ENCODE data around the gene GLIPR2.

GLIPR2 gene

GRCh38 chr9:36190388-36191289, 54.1 kb downstream of the GLIPR2 start, which contains the start of gene CLTA:
Gene CLTA (plus strand): TSS chr9:36190921. CDS start chr9:36191057, 136 bp downstream.
- DNase-seq (ENCODE audit: insufficient read length, low spot score): peak; percentile 99

GRCh38 chr9:36191290-36191645, 54.7 kb downstream of the GLIPR2 start:
- FAIRE-seq (no peak), DNase-seq (ENCODE audit: insufficient read length, low spot score) (no peak)

More at GRCh38 chr9:36190388-36191289, 54.1 kb downstream of the GLIPR2 start, which contains the start of gene CLTA:
- peak; percentile 93 for FAIRE-seq

GRCh38 chr9:36191686-36192085, 55.2 kb downstream of the GLIPR2 start:
- FAIRE-seq: no peak
- DNase-seq (ENCODE audit: insufficient read length, low spot score): no peak

GRCh38 chr9:36192196-36192595, 55.7 kb downstream of the GLIPR2 start:
- FAIRE-seq (no peak), DNase-seq (ENCODE audit: insufficient read length, low spot score) (no peak)

GRCh38 chr9:36193023-36193422, 56.5 kb downstream of the GLIPR2 start:
- FAIRE-seq (no peak), DNase-seq (ENCODE audit: insufficient read length, low spot score) (no peak)

- DNase-seq (ENCODE audit: insufficient read length, low spot score): no peak
- no peak for FAIRE-seq
Measured at GRCh38 chr9:36194326-36195000, 57.9 kb downstream of the GLIPR2 start.

- DNase-seq (ENCODE audit: insufficient read length, low spot score) (no peak), FAIRE-seq (peak; percentile 38)
Measured at GRCh38 chr9:36204906-36205547, 68.5 kb downstream of the GLIPR2 start.

- no peak for DNase-seq (ENCODE audit: insufficient read length, low spot score)
- FAIRE-seq: no peak
Measured at GRCh38 chr9:36207016-36207415, 70.5 kb downstream of the GLIPR2 start.

- no peak for FAIRE-seq
- no peak for DNase-seq (ENCODE audit: insufficient read length, low spot score)
Measured at GRCh38 chr9:36207546-36208012, 71.0 kb downstream of the GLIPR2 start.

- no peak for FAIRE-seq
- DNase-seq (ENCODE audit: insufficient read length, low spot score): no peak
Measured at GRCh38 chr9:36208521-36209253, 72.2 kb downstream of the GLIPR2 start.

GRCh38 chr9:36210722-36211121, 74.2 kb downstream of the GLIPR2 start:
- DNase-seq (ENCODE audit: insufficient read length, low spot score) (no peak), FAIRE-seq (no peak)

GRCh38 chr9:36211510-36211909, 75.0 kb downstream of the GLIPR2 start:
- no peak for DNase-seq (ENCODE audit: insufficient read length, low spot score)
- no peak for FAIRE-seq

- DNase-seq (ENCODE audit: insufficient read length, low spot score): no peak
- no peak for FAIRE-seq
Measured at GRCh38 chr9:36213387-36213786, 76.9 kb downstream of the GLIPR2 start.
